GM23248 (cell line): ENCODE data around the gene MECP2. TPM values are rescaled to one million over a fixed set of nuclear protein-coding genes. Genes with fewer than 3 reads are reported as not detected.

ENCODE experiments used
- DNase-seq: peaks from one replicate; pipeline ENCODE4 v3.0.0-alpha.2; 2015
- H2AFZ ChIP-seq: fragments of 200-600 bp; sonication (generic); 2 replicates; pipeline ENCODE4 v1.6.1; 2016; ENCODE audit warnings: antibody characterized with exemption
- H3F3A ChIP-seq: fragments of 200-600 bp; sonication (generic); 2 replicates; pipeline ENCODE4 v1.6.1; 2016; ENCODE audit warnings: mild to moderate bottlenecking, antibody characterized with exemption, mixed run types; ENCODE audit not compliant: insufficient read depth
- H3K27ac ChIP-seq: fragments of 200-600 bp; sonication (generic); 2 replicates; pipeline ENCODE4 v1.5.1; 2016; ENCODE audit warnings: mild to moderate bottlenecking
- H3K27me3 ChIP-seq: fragments of 200-600 bp; sonication (generic); replicated peaks from 2 replicates; pipeline ENCODE4 v1.6.1; 2016; ENCODE audit warnings: mild to moderate bottlenecking; ENCODE audit not compliant: insufficient read depth
- H3K36me3 ChIP-seq: fragments of 200-600 bp; sonication (generic); 2 replicates; pipeline ENCODE4 v1.6.1; 2016; ENCODE audit warnings: low read depth, mild to moderate bottlenecking
- H3K4me1 ChIP-seq: fragments of 200-600 bp; sonication (generic); 2 replicates; pipeline ENCODE4 v1.6.1; 2016; ENCODE audit warnings: mild to moderate bottlenecking; ENCODE audit not compliant: insufficient read depth
- H3K4me2 ChIP-seq: fragments of 200-600 bp; sonication (generic); one replicate; pipeline ENCODE4 v1.6.1; 2016; ENCODE audit warnings: mild to moderate bottlenecking; ENCODE audit not compliant: unreplicated experiment
- H3K4me3 ChIP-seq: fragments of 200-600 bp; sonication (generic); 2 replicates; pipeline ENCODE4 v1.5.1; 2016; ENCODE audit warnings: mild to moderate bottlenecking
- H3K79me2 ChIP-seq: fragments of 200-600 bp; sonication (generic); 2 replicates; pipeline ENCODE4 v1.6.1; 2016; ENCODE audit warnings: mild to moderate bottlenecking; ENCODE audit not compliant: insufficient read depth
- H3K9ac ChIP-seq: fragments of 200-600 bp; sonication (generic); 2 replicates; pipeline ENCODE4 v1.6.1; 2016; ENCODE audit warnings: mild to moderate bottlenecking
- H3K9me2 ChIP-seq: fragments of 200-600 bp; sonication (generic); 2 replicates; pipeline ENCODE4 v1.6.1; 2016; ENCODE audit warnings: mixed run types, mild to moderate bottlenecking, moderate library complexity; ENCODE audit not compliant: insufficient read depth
- H3K9me3 ChIP-seq: fragments of 200-600 bp; sonication (generic); one replicate; pipeline ENCODE4 v1.6.1; 2017; ENCODE audit warnings: low read depth
- H4K20me1 ChIP-seq: fragments of 200-600 bp; sonication (generic); 2 replicates; pipeline ENCODE4 v1.6.0; 2016; ENCODE audit not compliant: insufficient read depth
- EZH2 ChIP-seq: fragments of 200-600 bp; sonication (generic); IDR thresholded peaks from 2 replicates; pipeline ENCODE4 v1.6.1; 2018; ENCODE audit warnings: antibody characterized with exemption, mild to moderate bottlenecking; ENCODE audit not compliant: insufficient read depth, poor library complexity, severe bottlenecking
- EZH2phosphoT487 ChIP-seq: fragments of 200-600 bp; sonication (generic); IDR thresholded peaks from 2 replicates; pipeline ENCODE4 v1.6.1; 2018; ENCODE audit warnings: antibody characterized with exemption, moderate library complexity, mild to moderate bottlenecking, low read depth; ENCODE audit not compliant: insufficient read depth
- WGBS, 2 experiments: methylation state at CpG; one replicate each; pipeline ENCODE4 v1.1.6; 2015 to 2017; ENCODE audit warnings: low lambda C conversion rate in 2 of 2, low coverage in 1 of 2; ENCODE audit errors: missing lambda C conversion rate in 2 of 2; 5-methylcytosine and 5-hydroxymethylcytosine counted together
- in situ Hi-C: fragments of 300-500 bp; cut with MboI; formaldehyde crosslinking; loops from 2 replicates; pipeline ENCODE4 v1.15.0; 2020
- polyA plus RNA-seq: library from polyadenylated mRNA; unstranded; fragments of >200 nt; fragmentation: Nextera tagmentation; extraction: Ambion mirVana; gene quantifications from 2 replicates; pipeline ENCODE4 v1.2.1, GENCODE V29; 2016
- total RNA-seq: library from RNA; depleted of rRNA; stranded (reverse); fragments of >200 nt; shearing (Covaris generic); gene quantifications from 2 replicates; pipeline ENCODE4 v1.2.3, GENCODE V29; 2014

The MECP2 gene
- total and polyA plus RNA-seq, 2 experiments from 2014 or later, result 10.3 to 16.5 TPM

DNA sequence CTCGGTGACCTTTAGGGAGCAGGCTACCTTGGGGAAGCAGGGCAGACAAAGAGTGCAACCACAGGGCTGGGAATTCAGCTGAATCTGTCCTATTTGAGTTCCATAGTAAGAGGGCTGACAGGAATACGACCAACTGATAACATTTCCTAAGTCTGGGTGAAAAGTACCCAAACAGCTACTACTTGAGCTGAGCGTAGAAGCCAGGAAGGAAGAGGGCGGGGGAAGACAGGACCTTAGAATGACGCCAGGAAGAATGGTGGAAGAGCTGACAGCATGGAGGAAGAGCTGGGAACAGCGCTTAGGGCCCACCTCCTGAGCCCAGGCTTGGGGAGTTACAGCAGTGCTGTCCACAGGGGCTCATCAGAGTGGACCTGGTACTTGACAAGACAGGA is 14.4 kb downstream of the MECP2 start:
- TF ChIP-seq EZH2, result no peak
- peaks cover 15% of the 10 kb centered on the region for H3K4me1 ChIP-seq
- H3K4me3 ChIP-seq, result no peak overlapping the region
- peaks cover 3% of the 10 kb centered on the region; the same call in 1 of the 2 replicates for H4K20me1 ChIP-seq
- 0 out of 2 replicates have a peak, but pooled peaks cover 16% of the 10 kb centered on the region for H3F3A ChIP-seq
- H3K27ac ChIP-seq, result peak overlapping the region; percentile 73
- no peaks in the 10 kb centered on the region for H3K9me2 ChIP-seq
- H3K4me2 ChIP-seq, result no peak overlapping the region
- WGBS, 2 experiments, result 60 to 75% methylated on average over 5 to 6 of the region's 6 CpGs
- DNase-seq, result no peak
- H3K9me3 ChIP-seq, result no peaks in the 10 kb centered on the region
- peak overlapping the region; percentile 19; the same call in 1 of the 2 replicates for H3K9ac ChIP-seq
- H2AFZ ChIP-seq, result no peak overlapping the region
- no peaks in the 10 kb centered on the region for H3K36me3 ChIP-seq
- in situ Hi-C loops, result no loop called here
- peaks cover 94% of the 10 kb centered on the region for H3K79me2 ChIP-seq
- no peaks in the 10 kb centered on the region for H3K27me3 ChIP-seq

DNA sequence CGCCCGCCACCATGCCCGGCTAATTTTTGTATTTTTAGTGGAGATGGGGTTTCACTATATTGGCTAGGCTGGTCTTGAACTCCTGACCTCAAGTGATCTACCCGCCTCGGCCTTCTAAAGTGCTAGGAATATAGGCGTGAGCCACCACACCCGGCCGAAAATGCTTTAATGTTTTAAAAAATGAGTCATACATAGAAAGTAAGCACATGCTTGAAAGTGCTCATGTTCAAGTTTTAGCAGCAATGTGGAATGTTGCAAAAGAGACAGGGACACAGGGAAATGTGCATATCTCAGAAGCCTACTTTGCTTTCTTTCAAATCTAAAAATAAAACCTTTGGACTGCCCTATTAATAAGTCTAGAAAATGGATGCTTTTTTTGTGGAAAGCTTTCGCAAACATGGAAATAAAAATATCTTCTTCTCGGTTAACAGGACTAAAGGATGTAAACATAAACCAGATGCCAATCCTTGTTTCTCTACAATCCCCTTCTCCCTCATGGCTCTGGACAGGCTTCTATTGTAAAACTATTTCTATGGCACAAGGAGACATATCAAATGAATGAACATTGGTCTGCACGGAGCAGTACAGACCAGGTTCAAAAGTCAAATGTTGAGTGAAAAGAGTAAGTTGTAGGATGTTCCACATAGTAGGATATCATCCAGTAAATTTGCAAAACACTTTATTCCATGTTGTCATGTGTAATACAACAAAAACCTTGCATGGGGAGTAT is 15.0 kb downstream of the MECP2 start:
- in situ Hi-C loops, result no loop called here
- 23 to 28% methylated on average over 10 to 11 of the region's 11 CpGs for WGBS, 2 experiments

DNA sequence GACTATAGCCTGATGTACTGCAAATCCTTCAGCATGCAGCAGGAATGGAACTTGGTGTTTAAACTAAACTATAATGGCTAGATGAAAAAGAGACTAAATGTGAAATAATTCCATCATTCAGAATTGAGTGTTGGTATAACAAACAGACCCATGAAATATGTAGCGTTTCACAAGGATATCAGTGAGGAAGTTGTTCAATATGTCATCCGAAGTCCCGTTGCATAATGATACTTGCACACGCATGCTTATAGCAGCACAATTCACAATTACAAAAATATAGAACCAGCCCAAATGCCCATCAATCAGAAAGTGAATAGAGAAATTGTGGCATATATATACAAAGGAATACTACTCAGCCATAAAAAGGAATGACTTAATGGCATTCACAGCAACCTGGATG is 20.4 kb downstream of the MECP2 start:
- in situ Hi-C loops, result no loop called here
- Histone ChIP-seq H3K27me3 (no peaks in the 10 kb centered on the region), H3K27ac (no peak overlapping the region), H3K9ac (no peak overlapping the region), H2AFZ (no peak overlapping the region), H3K9me2 (no peaks in the 10 kb centered on the region), H3F3A (peaks cover 23% of the 10 kb centered on the region), H3K36me3 (no peaks in the 10 kb centered on the region), H3K9me3 (no peaks in the 10 kb centered on the region), H3K4me2 (no peak overlapping the region), H4K20me1 (peaks cover 5% of the 10 kb centered on the region; the same call in 1 of the 2 replicates), H3K4me3 (no peak overlapping the region), H3K4me1 (peaks cover 24% of the 10 kb centered on the region), H3K79me2 (peaks cover 96% of the 10 kb centered on the region)
- 97 to 98% methylated on average over 4 of the region's 4 CpGs for WGBS, 2 experiments
- no peak for DNase-seq
- TF ChIP-seq EZH2 (no peak), EZH2phosphoT487 (no peak)

More for the DNA sequence above, 15.0 kb downstream of the MECP2 start:
- peak; percentile 79 for DNase-seq
- 0 out of 2 replicates have a peak, but pooled peaks cover 16% of the 10 kb centered on the region for H3F3A ChIP-seq
- no peak overlapping the region; the same call in 1 of the 2 replicates for H3K4me3 ChIP-seq
- TF ChIP-seq EZH2, result no peak
- no peak for TF ChIP-seq EZH2phosphoT487
- H3K9me2 ChIP-seq, result no peaks in the 10 kb centered on the region
- no peaks in the 10 kb centered on the region for H3K9me3 ChIP-seq
- no peaks in the 10 kb centered on the region for H3K36me3 ChIP-seq
- H2AFZ ChIP-seq, result no peak overlapping the region
- peaks cover 15% of the 10 kb centered on the region for H3K4me1 ChIP-seq
- H4K20me1 ChIP-seq, result peaks cover 3% of the 10 kb centered on the region; the same call in 1 of the 2 replicates
- H3K79me2 ChIP-seq, result peaks cover 93% of the 10 kb centered on the region
- peak overlapping the region; percentile 61 for H3K4me2 ChIP-seq
- peak overlapping the region; percentile 37 for H3K9ac ChIP-seq
- H3K27ac ChIP-seq, result peak overlapping the region; percentile 73
- H3K27me3 ChIP-seq, result no peaks in the 10 kb centered on the region

DNA sequence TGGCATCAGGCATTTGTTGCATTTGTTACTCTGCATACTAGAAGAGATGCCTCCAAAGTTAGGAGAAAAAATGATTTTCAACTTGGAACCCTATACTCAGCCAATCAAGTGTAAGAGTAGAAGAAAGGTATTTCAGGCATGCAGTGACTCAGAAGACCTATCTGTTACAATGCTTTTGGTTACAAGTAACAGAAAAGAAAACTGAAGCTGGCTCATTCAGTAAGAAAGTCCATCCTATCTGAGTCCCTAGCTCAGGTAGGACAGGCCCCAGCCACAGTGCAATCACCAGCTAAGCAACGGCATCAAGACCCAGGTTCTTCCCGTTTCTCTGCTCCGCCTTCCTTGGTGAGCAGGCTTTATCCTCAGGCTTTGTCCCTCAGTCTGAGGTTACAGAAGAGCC is 23.3 kb downstream of the MECP2 start:
- peak; percentile 71 for DNase-seq
- Histone ChIP-seq H3K4me3 (peak overlapping the region; percentile 48), H3K27ac (peak overlapping the region; percentile 46), H3K4me2 (peak overlapping the region; percentile 53), H3K9ac (no peak overlapping the region), H3K9me3 (no peaks in the 10 kb centered on the region), H3K36me3 (no peaks in the 10 kb centered on the region), H3K79me2 (peaks cover 96% of the 10 kb centered on the region), H3K9me2 (no peaks in the 10 kb centered on the region), H3K4me1 (peaks cover 17% of the 10 kb centered on the region), H2AFZ (no peak overlapping the region), H3F3A (peaks cover 14% of the 10 kb centered on the region), H4K20me1 (peaks cover 5% of the 10 kb centered on the region; the same call in 1 of the 2 replicates), H3K27me3 (no peaks in the 10 kb centered on the region)
- in situ Hi-C loops, result no loop called here
- TF ChIP-seq EZH2 (no peak), EZH2phosphoT487 (no peak)
- WGBS, 2 experiments, result 46% methylated on average over 3 of the region's 3 CpGs; no CpG with 5 or more reads in 1 of the 2 experiments
